GM12872 (cell line): ENCODE results near the gene ITPKC.

Source experiments
- TF ChIP-seq, protein P1 (sequence below): IDR thresholded peaks from 3 replicates; pipeline ENCODE4 v1.5.1; 2011; ENCODE audit warnings: low read depth, mild to moderate bottlenecking, low read length, moderate library complexity; ENCODE audit not compliant: insufficient read depth

ITPKC gene

DNA sequence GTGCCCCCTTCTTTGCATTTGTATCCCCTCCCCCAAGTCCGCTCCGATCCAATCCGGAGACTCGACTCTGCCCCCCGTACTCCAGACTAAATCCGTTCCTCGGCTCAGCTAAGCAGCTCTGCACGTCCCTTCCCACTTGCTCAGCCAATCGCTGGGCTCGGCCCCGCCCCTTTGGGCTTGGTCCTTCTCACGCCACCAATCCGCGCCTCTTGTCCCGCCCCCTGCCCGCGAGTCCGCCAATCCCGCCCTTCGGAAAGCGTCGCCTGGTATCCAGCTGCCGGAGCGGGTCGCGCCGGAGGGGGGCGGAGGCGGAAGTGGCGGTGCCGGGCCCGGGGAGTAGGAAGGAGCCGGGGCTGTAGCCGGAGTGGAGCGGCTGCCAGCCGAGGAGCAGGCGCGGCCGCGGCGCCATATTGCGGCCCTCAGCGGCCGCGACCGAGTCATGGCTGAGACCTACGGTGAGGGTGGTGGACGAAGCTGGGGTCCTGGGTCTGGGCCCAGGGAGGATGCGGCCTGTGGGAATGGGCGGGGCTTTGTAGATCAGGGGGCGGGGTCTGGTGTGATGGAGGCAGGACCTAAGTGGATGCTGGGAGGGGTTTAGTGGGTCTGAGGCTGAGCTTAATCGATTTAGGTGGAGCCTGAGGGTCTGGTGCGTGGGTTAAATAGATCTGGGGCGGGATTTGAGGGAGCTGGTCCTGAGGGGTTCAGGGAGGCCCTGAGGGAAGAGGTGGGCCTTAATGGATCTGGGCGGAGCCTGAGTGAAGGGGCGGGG, 61.2 kb downstream of the ITPKC start, which contains the start of gene RAB4B:
Gene RAB4B (plus strand): TSS at position 311 of the 769 bp plus-strand sequence. CDS start 129 bp downstream, at position 440.
- TF ChIP-seq, protein P1, sequence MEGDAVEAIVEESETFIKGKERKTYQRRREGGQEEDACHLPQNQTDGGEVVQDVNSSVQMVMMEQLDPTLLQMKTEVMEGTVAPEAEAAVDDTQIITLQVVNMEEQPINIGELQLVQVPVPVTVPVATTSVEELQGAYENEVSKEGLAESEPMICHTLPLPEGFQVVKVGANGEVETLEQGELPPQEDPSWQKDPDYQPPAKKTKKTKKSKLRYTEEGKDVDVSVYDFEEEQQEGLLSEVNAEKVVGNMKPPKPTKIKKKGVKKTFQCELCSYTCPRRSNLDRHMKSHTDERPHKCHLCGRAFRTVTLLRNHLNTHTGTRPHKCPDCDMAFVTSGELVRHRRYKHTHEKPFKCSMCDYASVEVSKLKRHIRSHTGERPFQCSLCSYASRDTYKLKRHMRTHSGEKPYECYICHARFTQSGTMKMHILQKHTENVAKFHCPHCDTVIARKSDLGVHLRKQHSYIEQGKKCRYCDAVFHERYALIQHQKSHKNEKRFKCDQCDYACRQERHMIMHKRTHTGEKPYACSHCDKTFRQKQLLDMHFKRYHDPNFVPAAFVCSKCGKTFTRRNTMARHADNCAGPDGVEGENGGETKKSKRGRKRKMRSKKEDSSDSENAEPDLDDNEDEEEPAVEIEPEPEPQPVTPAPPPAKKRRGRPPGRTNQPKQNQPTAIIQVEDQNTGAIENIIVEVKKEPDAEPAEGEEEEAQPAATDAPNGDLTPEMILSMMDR = no peak

DNA sequence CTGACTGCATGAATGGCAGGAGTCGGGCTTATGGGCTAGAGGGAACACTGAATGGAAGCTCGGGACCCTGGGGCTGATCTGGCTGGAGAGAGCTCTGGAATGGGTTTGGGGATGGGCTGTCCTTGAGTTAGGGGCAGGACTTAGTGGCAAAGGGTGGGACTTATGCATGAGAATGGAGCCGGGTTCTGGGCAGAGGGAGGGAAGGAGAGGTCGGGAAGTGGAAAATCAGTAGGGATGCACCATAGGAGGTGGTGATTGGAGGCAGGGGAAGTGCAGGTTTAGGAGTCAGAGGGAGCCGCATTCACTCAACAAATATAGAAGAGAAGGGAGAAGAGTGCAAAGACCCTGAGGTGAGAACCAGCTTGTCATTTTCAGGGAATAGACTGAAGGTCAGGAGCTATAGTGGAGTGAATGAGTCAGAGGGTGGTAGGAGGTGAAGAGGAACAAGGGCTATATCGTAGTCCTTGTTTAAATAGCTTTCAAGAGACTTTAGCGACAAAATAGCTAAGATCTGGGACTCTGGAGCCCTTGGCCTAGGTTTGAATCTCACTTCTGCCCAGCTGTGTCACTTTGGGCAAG, 61.9 kb downstream of the ITPKC start:
- TF ChIP-seq, protein P1 = no peak

DNA sequence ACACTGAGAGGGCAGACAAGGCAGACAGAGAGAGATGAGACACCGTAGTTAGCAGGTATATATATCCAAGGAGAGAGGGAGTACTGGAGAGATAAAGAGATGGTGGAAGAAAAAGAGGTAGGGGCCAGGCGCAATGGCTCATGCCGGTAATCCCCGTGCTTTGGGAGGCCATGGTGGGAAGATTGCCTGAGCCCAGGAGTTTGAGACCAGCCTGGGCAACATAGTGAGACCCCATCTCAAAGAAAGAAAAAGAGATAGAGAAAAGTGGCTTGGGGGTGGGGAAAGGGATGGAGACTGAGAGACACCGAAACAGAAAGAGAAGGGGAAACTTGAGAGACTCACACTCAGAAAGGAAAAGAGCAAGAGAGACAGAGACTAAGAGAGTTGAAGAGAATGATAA, 63.7 kb downstream of the ITPKC start:
- TF ChIP-seq, protein P1 = no peak

DNA sequence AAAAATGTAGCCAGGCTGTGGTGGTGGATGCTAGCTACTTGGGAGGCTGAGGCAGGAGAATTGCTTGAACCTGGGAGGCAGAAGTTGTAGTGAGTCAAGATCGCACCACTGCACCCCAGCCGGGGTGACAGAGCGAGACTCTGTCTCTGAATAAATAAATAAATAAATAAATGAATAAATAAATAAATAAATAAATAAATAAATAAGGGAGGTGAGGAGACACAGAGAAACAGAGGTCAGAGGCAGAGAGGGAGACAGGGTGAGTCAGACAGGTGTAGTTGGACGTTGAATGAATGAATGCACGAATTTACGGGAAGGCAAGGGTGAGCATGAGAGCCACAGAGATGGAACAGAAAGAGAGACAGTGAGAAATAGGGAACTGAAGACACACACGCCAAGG, 64.2 kb downstream of the ITPKC start:
- TF ChIP-seq, protein P1 = no peak

DNA sequence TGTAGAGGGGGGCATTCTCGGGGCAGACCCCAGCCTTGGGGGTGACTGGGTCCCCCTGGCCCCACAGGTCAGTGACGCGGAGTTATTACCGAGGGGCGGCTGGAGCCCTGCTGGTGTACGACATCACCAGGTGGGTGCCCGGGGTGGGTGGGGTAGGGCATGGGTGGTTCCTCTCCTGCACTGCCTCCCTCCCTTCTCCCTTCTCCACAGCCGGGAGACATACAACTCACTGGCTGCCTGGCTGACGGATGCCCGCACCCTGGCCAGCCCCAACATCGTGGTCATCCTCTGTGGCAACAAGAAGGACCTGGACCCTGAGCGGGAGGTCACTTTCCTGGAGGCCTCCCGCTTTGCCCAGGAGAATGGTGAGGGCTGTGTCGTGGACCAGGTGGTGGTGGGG, 66.8 kb downstream of the ITPKC start:
- TF ChIP-seq, protein P1 = no peak

DNA sequence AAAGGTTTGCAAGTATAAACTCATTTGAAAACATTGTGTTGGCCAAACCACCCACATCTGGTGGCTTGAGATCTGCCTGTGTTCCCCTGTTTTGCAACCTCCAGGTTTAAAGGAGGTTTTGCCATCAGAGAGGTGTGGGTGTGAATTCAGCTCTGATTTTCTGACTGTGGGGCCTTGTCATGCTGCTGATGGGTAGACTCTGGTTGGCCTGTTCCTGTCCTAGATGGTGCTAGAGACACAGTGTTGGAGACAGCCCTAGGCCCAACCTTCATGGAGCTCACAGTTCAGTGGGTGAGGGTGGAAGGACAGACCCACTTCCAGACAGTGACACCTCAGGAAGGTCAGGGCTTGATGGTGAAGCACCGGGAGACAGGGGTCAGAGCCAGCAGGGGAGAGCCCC, 68.6 kb downstream of the ITPKC start:
- TF ChIP-seq, protein P1 = no peak

DNA sequence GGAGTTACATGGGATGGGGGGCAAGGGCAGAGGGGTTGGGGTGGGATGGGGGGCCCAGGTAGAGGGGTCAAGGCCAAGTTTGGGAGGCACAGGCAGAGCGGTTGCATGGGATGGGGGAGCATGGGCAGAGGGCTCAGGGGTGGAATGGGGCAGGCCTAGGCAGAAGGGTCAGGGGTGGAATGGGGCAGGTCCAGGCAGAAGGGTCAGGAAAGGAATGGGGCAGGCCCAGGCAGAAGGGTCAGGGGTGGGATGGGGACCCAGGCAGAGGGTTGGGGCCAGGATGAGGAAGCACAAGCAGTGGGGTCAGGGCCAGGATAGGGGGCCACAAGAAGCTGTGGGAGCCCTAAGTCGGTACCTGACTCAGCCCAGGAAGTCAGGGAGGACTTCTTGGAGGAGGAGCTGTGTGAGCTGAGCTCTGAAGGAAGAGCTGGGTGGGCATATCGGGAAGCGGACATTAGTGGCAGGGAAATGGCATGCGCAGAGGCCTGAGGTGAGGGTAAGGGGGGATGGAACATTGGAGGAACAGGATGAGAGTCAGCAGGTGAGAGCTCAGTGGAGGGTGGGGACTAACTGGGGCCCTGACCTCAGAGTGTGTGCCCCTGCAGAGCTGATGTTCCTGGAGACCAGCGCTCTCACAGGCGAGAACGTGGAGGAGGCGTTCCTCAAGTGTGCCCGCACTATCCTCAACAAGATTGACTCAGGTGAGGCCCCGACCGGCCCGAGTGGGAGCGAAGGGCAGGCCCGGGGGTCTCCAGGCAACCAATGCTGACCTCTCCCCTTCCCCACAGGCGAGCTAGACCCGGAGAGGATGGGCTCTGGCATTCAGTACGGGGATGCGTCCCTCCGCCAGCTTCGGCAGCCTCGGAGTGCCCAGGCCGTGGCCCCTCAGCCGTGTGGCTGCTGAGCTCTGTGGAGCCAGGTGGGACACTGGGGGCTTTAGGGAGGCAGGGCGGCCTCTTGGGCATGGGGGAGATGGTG, 69.4 kb downstream of the ITPKC start:
- TF ChIP-seq, protein P1 = no peak
